Measurements from ENCODE around the gene RANBP17. TPM values are rescaled to one million over a fixed set of nuclear protein-coding genes. Genes with fewer than 3 reads are reported as not detected.

Gene RANBP17
- total and polyA plus RNA-seq, 12 donors = 0.55 to 12.9 (median 5.9) TPM

DNA sequence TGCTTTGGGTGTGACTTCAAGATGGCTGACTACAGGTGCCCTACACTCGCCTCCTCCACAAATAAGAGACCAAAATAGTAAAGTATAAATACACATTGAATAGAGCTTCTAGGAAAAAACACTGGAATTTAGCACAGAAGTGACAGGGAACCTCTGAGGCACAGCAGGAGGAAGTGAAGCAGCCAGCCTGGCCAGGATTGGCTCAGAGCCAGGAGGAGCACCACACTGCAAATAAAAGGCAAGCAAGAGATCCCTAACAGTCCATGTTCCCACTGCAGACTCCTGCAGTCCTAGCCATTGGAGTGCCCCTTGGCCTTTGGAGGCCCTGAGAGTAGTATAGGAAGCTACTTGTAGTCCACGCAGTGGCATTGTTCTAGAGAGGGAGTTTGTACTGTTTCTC, 260.6 kb downstream of the RANBP17 start:
- H3K9me3 ChIP-seq = peaks cover 0 to 18% (median 0%) of the 10 kb centered on the region in 11 donors
- intact Hi-C loops (cut with DNase I) = no loop called here
- ATAC-seq (no peak), DNase-seq (no peak)
- H3K36me3 ChIP-seq = no peaks in the 10 kb centered on the region
- WGBS, 2 donors = 86% methylated on average over 2 of the region's 2 CpGs
- no peaks in the 10 kb centered on the region for H3K27me3 ChIP-seq
- no peak overlapping the region for H3K27ac ChIP-seq
- H3K4me1 ChIP-seq = no peaks in the 10 kb centered on the region
- no peak for TF ChIP-seq CTCF (IDR thresholded peaks at IDR 0.05)
- H3K4me3 ChIP-seq = no peak overlapping the region

- H3K27ac ChIP-seq = no peak overlapping the region
- H3K36me3 ChIP-seq = no peaks in the 10 kb centered on the region
- TF ChIP-seq CTCF (IDR thresholded peaks at IDR 0.05) = no peak
- H3K9me3 ChIP-seq = peaks cover 0 to 11% (median 0%) of the 10 kb centered on the region in 11 donors
- DNase-seq (no peak), ATAC-seq (no peak)
- no peaks in the 10 kb centered on the region for H3K27me3 ChIP-seq
- WGBS, 2 donors = 98 to 99% methylated on average over 4 of the region's 4 CpGs
- intact Hi-C loops (cut with DNase I) = no loop called here
- H3K4me3 ChIP-seq = no peak overlapping the region
- H3K4me1 ChIP-seq = no peaks in the 10 kb centered on the region
Observed at GRCh38 chr5:171123417-171123816, 261.6 kb downstream of the RANBP17 start.

GRCh38 chr5:171127314-171127713, 265.5 kb downstream of the RANBP17 start:
- Histone ChIP-seq H3K27ac (no peak overlapping the region), H3K27me3 (no peaks in the 10 kb centered on the region), H3K36me3 (no peaks in the 10 kb centered on the region), H3K9me3 (no peaks in the 10 kb centered on the region), H3K4me3 (no peak overlapping the region), H3K4me1 (no peaks in the 10 kb centered on the region)
- DNase-seq = no peak
- no peak for ATAC-seq
- intact Hi-C loops (cut with DNase I) = no loop called here
- 93 to 94% methylated on average over 2 of the region's 2 CpGs for WGBS, 2 donors
- no peak for TF ChIP-seq CTCF (IDR thresholded peaks at IDR 0.05)

GRCh38 chr5:171128136-171128535, 266.3 kb downstream of the RANBP17 start:
- H3K4me1 ChIP-seq = no peaks in the 10 kb centered on the region
- no peak for TF ChIP-seq CTCF (IDR thresholded peaks at IDR 0.05)
- intact Hi-C loops (cut with DNase I) = no loop called here
- WGBS, 2 donors = 95 to 98% methylated on average over 4 of the region's 4 CpGs
- H3K9me3 ChIP-seq = no peaks in the 10 kb centered on the region
- DNase-seq = no peak
- H3K4me3 ChIP-seq = no peak overlapping the region
- H3K27me3 ChIP-seq = no peaks in the 10 kb centered on the region
- no peak overlapping the region for H3K27ac ChIP-seq
- no peaks in the 10 kb centered on the region for H3K36me3 ChIP-seq
- ATAC-seq = no peak

- intact Hi-C loops (cut with DNase I) = no loop called here
- H3K36me3 ChIP-seq = no peaks in the 10 kb centered on the region
- H3K27ac ChIP-seq = no peak overlapping the region
- no peaks in the 10 kb centered on the region for H3K27me3 ChIP-seq
- H3K9me3 ChIP-seq = no peaks in the 10 kb centered on the region
- 84 to 88% methylated on average over 5 of the region's 5 CpGs for WGBS, 2 donors
- TF ChIP-seq CTCF (IDR thresholded peaks at IDR 0.05) = peak in 1 of 9 donors; percentile 5
- no peaks in the 10 kb centered on the region for H3K4me1 ChIP-seq
- no peak for DNase-seq
- ATAC-seq = no peak
- H3K4me3 ChIP-seq = no peak overlapping the region
Observed at GRCh38 chr5:171129308-171129707, 267.5 kb downstream of the RANBP17 start.
